NB4 (cell line): Measurements from ENCODE around the gene ARHGEF10L.

Experiments
- CTCF ChIP-seq: IDR thresholded peaks from one replicate; pipeline ENCODE4 v1.5.1; 2012; ENCODE audit warnings: low read depth, low read length
- MAX ChIP-seq: IDR thresholded peaks from 2 replicates; pipeline ENCODE4 v1.6.1; 2011; ENCODE audit warnings: low read depth, low read length
- MYC ChIP-seq: IDR thresholded peaks from 2 replicates; pipeline ENCODE4 v1.6.1; 2011; ENCODE audit warnings: low read depth, low read length
- POLR2A ChIP-seq: IDR thresholded peaks from 2 replicates; pipeline ENCODE4 v1.6.1; 2011; ENCODE audit warnings: mild to moderate bottlenecking; ENCODE audit not compliant: insufficient read length; ENCODE audit errors: extremely low read depth

GRCh38 chr1:17743008-17743647 lies 203.6 kb downstream of the ARHGEF10L start:
- TF ChIP-seq CTCF (no peak), MYC (no peak), POLR2A (no peak), MAX (no peak)
